HG02884 (cell line): ENCODE data around the gene SF3A2.
"Not testable (repeated sequence)": the region's sequence is repeated elsewhere in the genome, so short reads cannot be mapped to it uniquely, and the experiment has no call there.

Experiments used
- ATAC-seq: cut with Tn5 transposase; IDR thresholded peaks from one replicate; pipeline ENCODE4 v1.9.1; 2021; ENCODE audit warnings: mild to moderate bottlenecking, moderate library complexity; ENCODE audit not compliant: unreplicated experiment

The SF3A2 gene

GRCh38 chr19:2236314-2237050 is at the start of gene SF3A2, which contains the start of gene PLEKHJ1:
SF3A2 (plus strand) TSS chr19:2236824; CDS start chr19:2243419, 6,595 bp downstream.
PLEKHJ1 (minus strand) TSS chr19:2236329; CDS start chr19:2236248, 81 bp downstream.
- ATAC-seq: peak; percentile 68

GRCh38 chr19:2187159-2187558 is 49.5 kb upstream of the SF3A2 start:
- ATAC-seq: no peak

GRCh38 chr19:2188708-2189385 is 47.8 kb upstream of the SF3A2 start:
- ATAC-seq: no peak

GRCh38 chr19:2189880-2190279 is 46.7 kb upstream of the SF3A2 start:
- ATAC-seq: no peak

GRCh38 chr19:2190848-2191455 is 45.7 kb upstream of the SF3A2 start:
- ATAC-seq: no peak

- no peak for ATAC-seq
Observed at GRCh38 chr19:2191456-2192310, 44.9 kb upstream of the SF3A2 start.

GRCh38 chr19:2192862-2193261 is 43.8 kb upstream of the SF3A2 start:
- ATAC-seq: no peak

- no peak for ATAC-seq
Observed at GRCh38 chr19:2193807-2194206, 42.8 kb upstream of the SF3A2 start.

GRCh38 chr19:2194513-2195078 is 42.0 kb upstream of the SF3A2 start:
- ATAC-seq: no peak

- ATAC-seq: no peak
Observed at GRCh38 chr19:2195361-2195760, 41.3 kb upstream of the SF3A2 start.

- ATAC-seq: no peak
Observed at GRCh38 chr19:2195914-2196313, 40.7 kb upstream of the SF3A2 start.

GRCh38 chr19:2197270-2197669 is 39.4 kb upstream of the SF3A2 start:
- ATAC-seq: no peak

GRCh38 chr19:2198317-2198716 is 38.3 kb upstream of the SF3A2 start:
- ATAC-seq: no peak

- ATAC-seq: no peak
Observed at GRCh38 chr19:2199215-2199614, 37.4 kb upstream of the SF3A2 start.

GRCh38 chr19:2199861-2200623 is 36.6 kb upstream of the SF3A2 start:
- ATAC-seq: no peak

GRCh38 chr19:2200624-2201294 is 35.9 kb upstream of the SF3A2 start:
- not testable (repeated sequence) for ATAC-seq

GRCh38 chr19:2201473-2202148 is 35.0 kb upstream of the SF3A2 start:
- ATAC-seq: no peak

GRCh38 chr19:2202366-2202765 is 34.3 kb upstream of the SF3A2 start:
- ATAC-seq: no peak

GRCh38 chr19:2207008-2207407 is 29.6 kb upstream of the SF3A2 start:
- ATAC-seq: no peak
